COLO829 (cell line): ENCODE data around the gene NGEF.
A peak's percentile ranks its signal among the peaks of the same experiment; 100 is the strongest.
"Not testable (repeated sequence)": the region's sequence is repeated elsewhere in the genome, so short reads cannot be mapped to it uniquely, and the experiment has no call there.

ENCODE experiments used
- DNase-seq: peaks from one replicate; pipeline ENCODE4 v3.0.0; 2012; ENCODE audit warnings: low spot score

The NGEF gene

GRCh38 chr2:232870766-232871371, 142.2 kb downstream of the NGEF start:
- no peak for DNase-seq

GRCh38 chr2:232870018-232870765, 142.9 kb downstream of the NGEF start, which contains the start of gene SNORC:
TSS of gene SNORC (plus strand) at chr2:232870264. CDS start at chr2:232870342, 78 bp downstream.
- no peak for DNase-seq

GRCh38 chr2:232869138-232870017, 143.7 kb downstream of the NGEF start:
- no peak for DNase-seq

GRCh38 chr2:232866104-232866503, 147.0 kb downstream of the NGEF start:
- no peak for DNase-seq

GRCh38 chr2:232865165-232865564, 147.9 kb downstream of the NGEF start:
- no peak for DNase-seq

- DNase-seq: no peak
These were observed 149.1 kb downstream of the NGEF start for GRCh38 chr2:232863996-232864395.

GRCh38 chr2:232861353-232861752, 151.7 kb downstream of the NGEF start:
- DNase-seq: no peak

- DNase-seq: no peak
These were observed 152.3 kb downstream of the NGEF start for GRCh38 chr2:232860593-232861241.

GRCh38 chr2:232859385-232859916, 153.6 kb downstream of the NGEF start:
- no peak for DNase-seq

- no peak for DNase-seq
These were observed 155.9 kb downstream of the NGEF start for GRCh38 chr2:232857158-232857563.

- no peak for DNase-seq
These were observed 159.0 kb downstream of the NGEF start for GRCh38 chr2:232854082-232854481.

- DNase-seq: no peak
These were observed 160.4 kb downstream of the NGEF start for GRCh38 chr2:232852676-232853075.

- not testable (repeated sequence) for DNase-seq
These were observed 161.0 kb downstream of the NGEF start for GRCh38 chr2:232852081-232852480.

- DNase-seq: peak; percentile 8
These were observed 163.0 kb downstream of the NGEF start for GRCh38 chr2:232850039-232850438.

GRCh38 chr2:232846055-232846454, 167.0 kb downstream of the NGEF start:
- DNase-seq: no peak

- DNase-seq: no peak
These were observed 169.2 kb downstream of the NGEF start for GRCh38 chr2:232843834-232844233.

GRCh38 chr2:232842689-232843088, 170.4 kb downstream of the NGEF start:
- no peak for DNase-seq

- no peak for DNase-seq
These were observed 173.5 kb downstream of the NGEF start for GRCh38 chr2:232839411-232840079.

- peak; percentile 19 for DNase-seq
These were observed 174.6 kb downstream of the NGEF start for GRCh38 chr2:232838406-232838874.

- DNase-seq: no peak
These were observed 176.1 kb downstream of the NGEF start for GRCh38 chr2:232836934-232837333.

- DNase-seq: no peak
These were observed 177.3 kb downstream of the NGEF start for GRCh38 chr2:232835687-232836208.
